GM10266 (cell line): ENCODE results near the gene CD300LG.

ENCODE experiments used
- DNase-seq: peaks from one replicate; pipeline ENCODE4 v3.0.0; 2012; ENCODE audit errors: extremely low spot score
- CTCF ChIP-seq: IDR thresholded peaks from 2 replicates; pipeline ENCODE4 v1.5.1; 2012; ENCODE audit warnings: mild to moderate bottlenecking, low read depth; ENCODE audit not compliant: control insufficient read depth, insufficient read depth; ENCODE audit errors: missing control alignments

CD300LG gene

DNA sequence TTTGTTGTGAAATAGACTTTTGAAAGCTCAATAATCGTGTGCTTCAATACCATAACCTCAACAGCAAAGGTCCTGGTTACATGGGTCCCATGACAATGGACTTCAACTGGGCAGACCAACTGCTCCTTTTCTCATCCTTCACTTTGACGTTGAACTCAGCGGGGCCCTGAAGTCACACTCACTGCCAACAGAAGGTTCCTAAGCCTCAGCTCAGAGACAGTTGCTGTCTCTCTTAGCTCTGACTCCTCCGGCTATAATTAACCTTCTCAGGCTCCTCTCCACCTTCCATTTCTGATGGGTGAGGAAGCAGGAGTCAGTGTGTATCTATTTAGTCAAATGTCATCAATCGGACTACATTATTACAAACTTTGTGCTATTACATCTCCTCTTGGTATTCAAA lies 37.9 kb upstream of the CD300LG start:
- no peak for DNase-seq
- TF ChIP-seq CTCF: no peak

GRCh38 chr17:43810226-43810715 lies 36.7 kb upstream of the CD300LG start:
- no peak for TF ChIP-seq CTCF
- DNase-seq: no peak

DNA sequence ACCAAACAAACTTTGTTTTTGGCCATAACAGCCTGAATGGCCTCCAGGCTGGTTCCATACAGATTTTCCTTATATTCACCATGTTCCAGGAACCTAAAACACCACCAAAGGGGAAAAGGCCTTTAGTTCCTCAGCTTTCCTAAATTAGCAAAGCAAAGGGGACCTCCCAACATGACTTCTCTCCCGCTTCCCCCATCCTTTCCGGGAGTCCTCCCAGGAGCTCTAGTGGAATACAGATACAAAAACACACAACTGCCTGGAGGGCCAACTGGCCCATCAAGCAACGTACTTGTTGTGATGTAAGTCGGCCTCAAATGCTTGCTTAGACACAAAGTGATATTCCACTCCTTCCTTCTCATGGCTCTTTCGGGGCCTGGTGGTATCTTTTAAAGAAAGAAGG lies 36.2 kb upstream of the CD300LG start:
- no peak for TF ChIP-seq CTCF
- DNase-seq: no peak

DNA sequence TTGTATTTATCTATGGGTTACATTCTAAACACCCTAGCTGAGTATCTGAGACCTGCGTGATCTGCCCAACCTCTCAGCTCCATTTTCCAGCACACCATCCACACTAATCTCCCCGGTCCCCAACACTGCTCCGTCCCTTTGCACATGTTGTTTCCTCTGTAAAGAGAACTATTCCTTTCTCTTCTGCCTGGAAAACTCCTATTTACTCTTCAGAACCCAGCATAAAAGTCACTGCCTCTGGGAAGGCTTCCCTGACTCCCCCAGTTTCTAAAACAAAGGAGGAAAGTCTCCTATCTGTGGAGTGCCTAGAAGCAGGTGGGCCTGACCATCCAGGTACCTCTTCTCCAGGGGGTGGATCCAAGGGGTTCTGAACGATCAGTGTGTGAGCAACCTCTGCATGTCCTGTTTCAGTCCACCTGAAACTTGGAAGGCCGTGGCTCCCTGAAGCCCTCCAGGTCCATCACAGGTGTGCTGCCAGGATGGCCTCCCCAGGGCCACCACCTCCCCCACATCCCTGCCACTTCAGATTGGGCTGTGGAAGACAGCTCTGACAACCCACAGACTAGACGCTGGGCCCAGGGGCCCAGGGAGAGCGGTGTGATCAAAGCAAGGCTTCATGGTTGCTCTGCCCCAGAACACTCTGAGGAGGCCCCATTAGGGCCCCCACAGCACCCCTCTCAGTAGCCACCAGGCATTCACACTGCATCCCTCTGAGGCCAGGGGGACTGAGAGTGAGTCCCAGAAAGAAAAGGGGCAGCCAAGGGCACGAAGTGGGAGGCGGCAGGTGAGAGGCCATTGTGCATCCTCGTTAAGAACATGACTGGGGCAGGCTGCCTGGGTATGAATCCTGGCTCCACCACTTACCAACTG lies 34.3 kb upstream of the CD300LG start:
- no peak for TF ChIP-seq CTCF
- DNase-seq: no peak

DNA sequence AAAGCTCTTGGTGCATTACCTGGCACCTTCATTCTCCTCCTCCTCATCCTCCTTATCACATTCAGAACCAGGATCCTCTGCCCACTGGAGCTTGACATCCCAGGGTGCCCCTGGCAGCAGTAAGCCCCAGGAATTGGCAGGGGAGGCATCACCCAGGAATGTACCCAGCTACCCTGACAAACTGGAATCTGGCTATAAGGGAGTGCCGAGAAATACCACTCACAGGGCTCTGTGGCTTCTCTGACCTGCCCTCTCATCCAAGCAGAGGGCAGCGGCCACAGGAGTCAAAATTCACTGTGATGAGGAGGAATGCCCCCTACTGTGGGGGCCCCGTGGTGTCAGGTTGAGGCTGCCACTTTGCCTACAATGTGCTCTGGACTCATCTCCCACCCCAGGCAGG lies 33.6 kb upstream of the CD300LG start:
- DNase-seq: no peak
- TF ChIP-seq CTCF: no peak

GRCh38 chr17:43814026-43814425 lies 33.0 kb upstream of the CD300LG start:
- no peak for TF ChIP-seq CTCF
- no peak for DNase-seq

DNA sequence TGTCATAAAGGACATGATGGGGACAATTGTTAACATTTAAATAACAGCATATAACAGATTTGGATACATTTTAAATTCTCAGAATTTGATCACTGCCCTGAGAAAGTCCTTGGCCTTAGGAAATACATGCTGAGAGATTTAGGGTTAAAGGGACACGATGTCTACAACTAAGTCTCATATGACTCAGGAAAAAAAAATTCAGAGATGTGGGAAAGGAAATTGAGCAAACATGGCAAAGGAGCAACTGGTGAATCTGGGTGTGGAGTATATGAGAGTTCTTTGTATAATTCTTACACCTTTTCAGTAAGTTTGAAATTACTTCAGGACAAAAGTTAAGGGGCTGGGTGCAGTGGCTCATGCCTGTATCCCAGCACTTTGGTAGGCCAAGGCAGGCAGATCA lies 32.3 kb upstream of the CD300LG start:
- no peak for DNase-seq
- TF ChIP-seq CTCF: no peak
